DND-41 (cell line): ENCODE measurements around the gene C11orf21.

ENCODE experiments used
- ATAC-seq: fragments of 200-7000 bp; cut with Tn5 transposase; 3 replicates; pipeline ENCODE4 v1.9.1; 2021; ENCODE audit warnings: low read depth; ENCODE audit not compliant: insufficient read depth
- DNase-seq: peaks from one replicate; pipeline ENCODE4 v3.0.0-alpha.2; 2020
- H2AFZ ChIP-seq: 2 replicates; pipeline ENCODE4 v1.6.0; 2012; ENCODE audit warnings: low read depth, low read length
- H3K27ac ChIP-seq: 2 replicates; pipeline ENCODE4 v1.5.1; 2012; ENCODE audit warnings: low read length, inconsistent platforms
- H3K27me3 ChIP-seq: fragments of 200-600 bp; sonication (generic); 2 replicates; pipeline ENCODE4 v1.6.0; 2012; ENCODE audit warnings: low read length, mild to moderate bottlenecking, inconsistent platforms; ENCODE audit not compliant: insufficient read depth, poor library complexity
- H3K36me3 ChIP-seq: 2 replicates; pipeline ENCODE4 v1.5.1; 2012; ENCODE audit warnings: low read length, inconsistent platforms; ENCODE audit not compliant: insufficient read depth
- H3K4me1 ChIP-seq: 2 replicates; pipeline ENCODE4 v1.5.1; 2012; ENCODE audit warnings: mild to moderate bottlenecking, low read length; ENCODE audit not compliant: insufficient read depth
- H3K4me2 ChIP-seq: 2 replicates; pipeline ENCODE4 v1.6.0; 2012; ENCODE audit warnings: mild to moderate bottlenecking, moderate library complexity, low read length, inconsistent platforms; ENCODE audit not compliant: insufficient read depth
- H3K4me3 ChIP-seq, 2 experiments: fragments of 200-600 bp in 1 of 2; shearing (Covaris generic) in 1 of 2; 2 replicates each; pipeline ENCODE4 v1.5.1; 2012 to 2016; ENCODE audit warnings: inconsistent platforms in 2 of 2, low read length in 2 of 2, mild to moderate bottlenecking in 2 of 2, low read depth in 1 of 2, moderate library complexity in 1 of 2
- H3K79me2 ChIP-seq: 2 replicates; pipeline ENCODE4 v1.6.0; 2012; ENCODE audit warnings: low read length, inconsistent platforms; ENCODE audit not compliant: insufficient read depth
- H3K9ac ChIP-seq: 2 replicates; pipeline ENCODE4 v1.6.0; 2012; ENCODE audit warnings: low read depth, mild to moderate bottlenecking, inconsistent platforms, low read length, moderate library complexity
- H3K9me3 ChIP-seq: 2 replicates; pipeline ENCODE4 v1.5.1; 2012; ENCODE audit warnings: low read length, moderate library complexity, mild to moderate bottlenecking, inconsistent platforms; ENCODE audit not compliant: insufficient read depth, severe bottlenecking
- H4K20me1 ChIP-seq: 2 replicates; pipeline ENCODE4 v1.6.0; 2012; ENCODE audit warnings: low read length; ENCODE audit not compliant: insufficient read depth
- CTCF ChIP-seq: IDR thresholded peaks from 2 replicates; pipeline ENCODE4 v1.5.1; 2012; ENCODE audit warnings: borderline replicate concordance, low read length, moderate library complexity, mild to moderate bottlenecking; ENCODE audit not compliant: poor library complexity, severe bottlenecking; ENCODE audit errors: extremely low read depth
- EZH2 ChIP-seq: IDR thresholded peaks from 3 replicates; pipeline ENCODE4 v1.6.1; 2012; ENCODE audit warnings: borderline replicate concordance, low read depth, mild to moderate bottlenecking, moderate library complexity, low read length, inconsistent platforms; ENCODE audit not compliant: severe bottlenecking

Gene C11orf21

DNA sequence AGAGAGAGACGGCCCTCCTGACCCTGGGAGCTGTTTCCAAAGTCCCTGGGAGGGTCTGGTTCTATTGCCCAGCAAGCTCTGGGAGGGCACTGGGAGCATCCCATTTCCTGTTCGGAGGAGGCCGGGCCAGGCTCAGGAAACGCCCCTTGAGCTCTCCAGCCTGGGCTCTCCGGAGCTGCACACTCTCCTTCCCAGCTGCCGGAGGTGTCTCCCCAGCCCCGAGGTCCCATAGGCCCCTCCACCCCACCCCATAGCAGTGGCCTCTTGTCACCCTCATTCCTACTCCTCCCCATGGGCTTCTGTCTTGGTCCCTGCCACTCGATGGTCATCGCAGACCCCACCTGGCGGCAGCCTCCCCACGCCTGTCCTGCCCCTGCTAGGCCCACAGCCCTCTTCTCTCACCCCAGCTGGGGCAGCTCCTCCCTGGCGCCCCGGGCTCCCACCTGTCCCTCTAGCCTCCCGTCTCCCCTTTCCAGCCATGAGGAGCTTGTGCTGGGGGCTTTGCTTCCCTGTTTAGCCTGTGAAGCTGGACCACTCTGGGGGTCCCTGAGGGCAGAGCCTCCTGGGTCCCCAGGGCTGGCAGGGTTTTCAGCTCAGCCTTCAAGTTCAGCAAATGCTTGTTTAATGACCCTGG, 2.9 kb upstream of the C11orf21 start:
- no peak for DNase-seq
- ATAC-seq = no peak
- H3K36me3 ChIP-seq = no peaks in the 10 kb centered on the region
- H3K4me3 ChIP-seq = no peak overlapping the region
- no peaks in the 10 kb centered on the region for H3K79me2 ChIP-seq
- H3K27ac ChIP-seq = no peak overlapping the region
- no peak overlapping the region for H3K9ac ChIP-seq
- no peaks in the 10 kb centered on the region for H3K4me1 ChIP-seq
- H2AFZ ChIP-seq = no peak overlapping the region
- no peaks in the 10 kb centered on the region for H3K27me3 ChIP-seq
- H4K20me1 ChIP-seq = no peaks in the 10 kb centered on the region
- no peaks in the 10 kb centered on the region for H3K9me3 ChIP-seq
- H3K4me2 ChIP-seq = no peak overlapping the region
- TF ChIP-seq CTCF (no peak), EZH2 (no peak)

- DNase-seq (no peak), ATAC-seq (no peak)
- TF ChIP-seq EZH2 (no peak), CTCF (no peak)
- no peaks in the 10 kb centered on the region for H4K20me1 ChIP-seq
- H3K4me1 ChIP-seq = no peaks in the 10 kb centered on the region
- H2AFZ ChIP-seq = no peak overlapping the region
- H3K9ac ChIP-seq = no peak overlapping the region
- H3K9me3 ChIP-seq = no peaks in the 10 kb centered on the region
- H3K27ac ChIP-seq = no peak overlapping the region
- no peaks in the 10 kb centered on the region for H3K27me3 ChIP-seq
- no peaks in the 10 kb centered on the region for H3K79me2 ChIP-seq
- no peak overlapping the region for H3K4me2 ChIP-seq
- no peaks in the 10 kb centered on the region for H3K36me3 ChIP-seq
- no peak overlapping the region for H3K4me3 ChIP-seq
Observed at GRCh38 chr11:2303627-2304505, 2.1 kb upstream of the C11orf21 start.

DNA sequence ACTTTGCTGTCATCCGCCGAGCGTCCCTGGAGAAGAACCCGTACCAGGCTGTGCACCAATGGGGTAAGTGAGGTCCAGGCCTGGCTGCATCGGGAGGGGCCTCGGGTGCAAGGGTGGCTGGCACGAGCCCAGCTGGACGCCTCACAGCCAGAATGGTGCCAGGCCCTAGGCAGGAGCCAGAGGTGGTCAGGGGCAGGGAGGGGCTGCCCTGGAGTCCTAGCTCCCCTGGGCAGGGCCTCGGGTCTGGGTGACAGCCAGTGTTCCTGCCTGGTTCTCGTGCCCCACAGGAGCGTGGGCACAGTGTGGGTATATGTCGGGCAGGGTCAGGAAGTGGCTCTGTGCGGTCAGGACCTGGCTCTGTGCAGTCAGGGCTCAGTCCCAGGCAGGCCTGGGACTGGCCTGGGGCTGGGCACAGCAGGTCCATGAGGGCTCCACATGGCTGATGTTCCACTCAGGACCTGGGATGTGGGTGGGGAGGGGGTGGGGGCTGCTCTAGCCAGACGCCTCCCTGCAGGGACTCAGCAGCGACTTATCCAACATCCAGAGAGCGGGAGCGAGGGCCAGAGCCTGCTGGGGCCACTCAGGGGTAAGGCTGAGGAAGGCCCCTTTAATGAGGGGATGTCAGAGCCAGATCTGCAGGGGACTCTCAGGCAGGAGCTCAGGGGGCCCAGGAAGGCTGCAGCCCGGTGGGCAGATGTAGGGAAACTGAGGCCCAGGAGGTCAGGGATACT, 1.3 kb upstream of the C11orf21 start:
- Histone ChIP-seq H3K4me2 (no peak overlapping the region), H2AFZ (no peak overlapping the region), H3K4me3 (no peak overlapping the region), H3K36me3 (no peaks in the 10 kb centered on the region), H3K27me3 (no peaks in the 10 kb centered on the region), H3K9ac (no peak overlapping the region), H3K4me1 (no peaks in the 10 kb centered on the region), H3K27ac (no peak overlapping the region), H3K79me2 (no peaks in the 10 kb centered on the region), H3K9me3 (no peaks in the 10 kb centered on the region), H4K20me1 (no peaks in the 10 kb centered on the region)
- TF ChIP-seq CTCF = no peak
- TF ChIP-seq EZH2 = no peak
- DNase-seq = no peak
- no peak for ATAC-seq
